ENCODE measurements around the gene PDGFA.

PDGFA gene

GRCh38 chr7:515628-516027, 4.0 kb downstream of the PDGFA start:
- no peak for DNase-seq

- DNase-seq: peak; percentile 11
Observed at GRCh38 chr7:514651-515598, 4.7 kb downstream of the PDGFA start.

GRCh38 chr7:514242-514641, 5.4 kb downstream of the PDGFA start:
- no peak for DNase-seq

- peak; percentile 41 for DNase-seq
Observed at GRCh38 chr7:513521-514166, 6.0 kb downstream of the PDGFA start.

- no peak for DNase-seq
Observed at GRCh38 chr7:512541-513311, 6.9 kb downstream of the PDGFA start.

DNA sequence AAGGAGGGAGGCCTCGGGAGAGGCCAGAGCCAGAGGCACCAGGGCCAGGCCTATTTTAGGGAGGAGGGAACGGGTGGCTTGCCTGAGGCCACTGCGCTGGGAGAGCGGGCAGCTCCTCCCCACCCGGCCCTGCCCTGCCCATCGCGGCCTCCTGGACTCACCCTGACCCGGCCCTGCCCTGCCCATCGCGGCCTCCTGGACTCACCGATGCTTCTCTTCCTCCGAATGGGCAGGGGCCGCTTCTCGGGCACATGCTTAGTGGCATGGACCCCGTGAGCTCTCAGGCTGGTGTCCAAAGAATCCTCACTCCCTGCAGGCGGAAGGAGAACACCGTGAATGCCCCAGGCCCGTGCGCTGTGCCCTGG, 7.5 kb downstream of the PDGFA start:
- DNase-seq: no peak

- DNase-seq: no peak
Observed at GRCh38 chr7:511476-512145, 8.0 kb downstream of the PDGFA start.

DNA sequence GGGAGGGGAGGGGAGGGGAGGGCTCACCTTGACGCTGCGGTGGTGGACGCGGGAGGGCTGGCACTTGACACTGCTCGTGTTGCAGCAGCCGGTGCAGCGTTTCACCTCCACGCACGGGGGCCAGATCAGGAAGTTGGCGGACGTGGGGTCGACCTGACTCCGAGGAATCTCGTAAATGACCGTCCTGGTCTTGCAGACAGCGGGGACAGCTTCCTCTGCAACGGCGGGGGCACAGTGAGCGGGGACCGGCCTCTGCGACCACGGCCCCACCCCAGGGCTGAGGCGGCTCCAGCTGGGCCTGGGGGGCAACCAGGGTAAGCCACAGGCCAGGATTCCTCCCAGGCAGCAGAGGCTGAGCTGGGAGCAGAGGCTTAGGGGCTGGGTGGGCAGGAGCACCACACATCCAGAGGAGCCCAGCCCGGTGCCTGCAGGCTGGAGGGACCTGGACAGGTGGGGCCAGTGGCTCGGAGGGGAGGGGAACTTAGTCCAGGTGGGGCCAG, 8.8 kb downstream of the PDGFA start:
- no peak for DNase-seq

DNA sequence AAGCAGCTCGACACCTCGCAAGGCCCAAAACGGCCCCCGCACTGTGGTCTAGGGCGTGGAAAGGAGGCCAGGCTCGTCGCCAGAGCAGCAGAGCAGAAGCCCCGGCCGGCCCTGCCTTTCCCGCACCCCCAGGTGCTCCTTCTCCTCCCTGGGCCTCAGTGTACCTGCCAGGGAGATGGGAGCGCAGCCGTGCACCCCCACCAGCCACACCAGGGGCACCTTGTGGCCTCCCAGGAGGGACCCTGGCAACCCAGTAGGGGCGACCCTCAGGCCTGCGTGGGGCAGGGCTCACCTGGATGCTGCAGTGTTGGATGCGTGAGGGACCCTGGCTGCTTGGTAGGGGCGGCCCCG, 9.5 kb downstream of the PDGFA start:
- no peak for DNase-seq

GRCh38 chr7:509426-510130, 10.1 kb downstream of the PDGFA start:
- no peak for DNase-seq

- no peak for DNase-seq
Observed at GRCh38 chr7:508461-509170, 11.0 kb downstream of the PDGFA start.

- DNase-seq: no peak
Observed at GRCh38 chr7:507623-508300, 11.9 kb downstream of the PDGFA start.

DNA sequence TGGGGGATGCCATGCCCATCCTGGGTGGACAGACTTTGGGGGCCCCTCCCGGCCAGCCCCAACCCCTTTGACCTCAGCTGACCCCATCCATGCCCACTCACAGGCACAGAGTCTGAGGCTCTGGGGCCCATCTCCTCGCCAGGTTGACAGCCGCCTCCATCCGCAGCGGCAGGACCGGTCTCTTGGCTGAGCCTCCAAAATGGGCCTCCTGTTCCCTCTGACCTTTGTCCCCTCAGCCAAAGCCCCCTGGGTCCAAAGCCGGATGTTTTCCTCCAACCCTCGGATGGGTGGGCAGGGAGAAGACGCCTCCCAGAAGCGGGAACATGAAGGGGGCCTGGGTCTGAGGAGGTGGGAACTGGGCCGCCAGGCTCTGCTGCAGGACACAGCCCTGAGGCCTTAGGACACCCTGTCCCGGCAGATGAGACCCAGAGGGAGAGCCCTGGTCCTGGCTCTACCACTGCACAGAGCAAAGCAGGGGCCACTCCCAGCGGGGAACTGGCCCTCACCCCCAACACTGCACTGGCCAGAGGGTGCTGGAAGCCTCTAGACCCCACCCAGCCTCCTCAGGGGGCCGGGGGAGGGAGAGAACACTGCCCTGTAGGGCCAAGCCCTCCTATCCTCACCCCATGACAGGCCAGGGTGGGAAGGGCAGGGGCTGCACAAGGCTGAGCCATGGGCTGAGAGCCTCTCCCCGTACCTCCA, 12.6 kb downstream of the PDGFA start:
- DNase-seq: no peak

GRCh38 chr7:506391-506831, 13.2 kb downstream of the PDGFA start:
- DNase-seq: no peak

GRCh38 chr7:505171-505570, 14.5 kb downstream of the PDGFA start:
- no peak for DNase-seq

- no peak for DNase-seq
Observed at GRCh38 chr7:504221-505111, 15.2 kb downstream of the PDGFA start.

- DNase-seq: no peak
Observed at GRCh38 chr7:503575-504111, 16.0 kb downstream of the PDGFA start.

DNA sequence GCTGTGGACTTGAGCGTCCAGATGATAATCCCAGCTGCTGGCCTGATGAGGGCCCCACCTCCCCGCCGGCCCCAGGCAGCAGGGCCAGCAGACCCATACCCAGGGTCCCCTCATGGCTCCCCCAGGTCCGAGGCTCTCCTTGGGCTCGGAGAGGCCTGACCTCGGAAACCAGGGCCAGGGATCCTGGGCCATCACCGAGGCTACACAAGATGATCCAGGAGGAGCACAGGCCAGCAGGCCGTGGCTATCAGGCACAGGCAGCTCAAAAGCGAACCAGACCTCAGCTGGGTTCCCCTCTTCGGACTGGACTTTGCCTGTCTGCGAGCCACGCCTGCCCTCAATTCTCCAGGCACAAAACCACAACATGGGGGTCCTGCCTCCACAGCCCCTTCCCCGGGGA, 17.4 kb downstream of the PDGFA start:
- DNase-seq: no peak

DNA sequence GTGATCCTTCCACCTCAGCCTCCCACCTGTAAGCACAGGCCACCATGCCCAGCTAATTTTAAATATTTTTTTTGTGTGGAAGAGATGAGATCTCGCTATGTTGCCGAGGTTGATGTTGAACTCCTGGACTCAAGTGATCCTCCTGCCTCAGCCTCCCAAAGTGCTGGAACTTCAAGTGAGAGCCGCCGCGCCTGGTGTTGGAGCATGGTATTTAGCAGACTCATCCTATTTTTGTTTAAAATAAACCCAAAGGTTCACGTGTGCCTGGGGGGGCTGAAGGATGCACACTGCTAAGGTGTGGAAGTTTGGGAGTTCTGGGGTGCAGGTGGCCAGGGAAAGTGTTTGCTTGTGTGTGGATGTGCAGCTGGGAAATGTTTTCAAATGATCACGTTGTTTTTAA, 18.1 kb downstream of the PDGFA start:
- no peak for DNase-seq

Data from activated CD4-positive, alpha-beta T cell treated with anti-CD3 and anti-CD28 coated beads, Interleukin-10, Interleukin-2, amounts not matched to agents 100 ng/mL and 50 ng/mL, durations not matched to agents 16 hours and 8 hours (primary cell).